BE2C (cell line): ENCODE measurements around the gene IGF2.
A peak's percentile ranks its signal among the peaks of the same experiment; 100 is the strongest.

Experiments
- DNase-seq: peaks from one replicate; pipeline ENCODE4 v3.0.0-alpha.2; 2020
- H3K27me3 ChIP-seq: fragments of 250-450 bp; sonication (Bioruptor Pico); 2 replicates; pipeline ENCODE4 v1.5.1; 2020; ENCODE audit warnings: mild to moderate bottlenecking
- H3K36me3 ChIP-seq: fragments of 250-450 bp; sonication (Bioruptor Pico); 2 replicates; pipeline ENCODE4 v1.5.1; 2020; ENCODE audit warnings: mild to moderate bottlenecking
- H3K4me1 ChIP-seq: fragments of 250-450 bp; sonication (Bioruptor Pico); 2 replicates; pipeline ENCODE4 v1.5.1; 2020
- H3K4me3 ChIP-seq: 2 replicates; pipeline ENCODE4 v1.5.1; 2011; ENCODE audit warnings: low read depth, low read length
- H3K9me3 ChIP-seq: fragments of 250-450 bp; sonication (Bioruptor Pico); 2 replicates; pipeline ENCODE4 v1.5.1; 2020
- TF ChIP-seq, protein P1 (sequence below): IDR thresholded peaks from 2 replicates; pipeline ENCODE4 v1.5.1; 2012; ENCODE audit warnings: mild to moderate bottlenecking, low read depth, low read length

IGF2 gene

DNA sequence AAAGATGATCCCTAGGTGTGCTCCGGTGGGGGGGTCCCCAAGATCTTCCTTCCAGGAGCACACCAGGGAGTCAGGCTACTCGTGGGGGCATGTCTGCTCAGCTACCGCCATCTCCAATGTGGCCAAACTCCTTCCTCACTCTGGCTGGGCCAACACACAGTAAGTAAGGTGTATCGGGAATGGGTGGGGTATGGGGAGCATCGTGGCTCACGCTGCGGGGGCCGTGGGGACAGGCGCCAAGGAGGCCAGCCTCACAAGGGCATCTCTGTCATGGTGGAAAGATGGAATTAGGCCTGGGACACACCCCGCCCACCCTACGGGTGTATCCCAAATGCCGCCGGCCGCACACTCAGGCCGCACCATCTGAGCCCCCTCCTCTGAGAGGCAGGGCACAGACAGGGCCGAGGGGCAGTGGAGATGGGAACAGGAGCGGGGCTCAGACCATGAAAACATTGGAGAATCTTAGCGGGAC lies 8.3 kb downstream of the IGF2 start:
- Histone ChIP-seq H3K27me3 (no peaks in the 10 kb centered on the region), H3K4me3 (no peak overlapping the region), H3K36me3 (peaks cover 60% of the 10 kb centered on the region), H3K4me1 (peaks cover 27% of the 10 kb centered on the region), H3K9me3 (no peaks in the 10 kb centered on the region)
- no peak for DNase-seq
- TF ChIP-seq, protein P1, sequence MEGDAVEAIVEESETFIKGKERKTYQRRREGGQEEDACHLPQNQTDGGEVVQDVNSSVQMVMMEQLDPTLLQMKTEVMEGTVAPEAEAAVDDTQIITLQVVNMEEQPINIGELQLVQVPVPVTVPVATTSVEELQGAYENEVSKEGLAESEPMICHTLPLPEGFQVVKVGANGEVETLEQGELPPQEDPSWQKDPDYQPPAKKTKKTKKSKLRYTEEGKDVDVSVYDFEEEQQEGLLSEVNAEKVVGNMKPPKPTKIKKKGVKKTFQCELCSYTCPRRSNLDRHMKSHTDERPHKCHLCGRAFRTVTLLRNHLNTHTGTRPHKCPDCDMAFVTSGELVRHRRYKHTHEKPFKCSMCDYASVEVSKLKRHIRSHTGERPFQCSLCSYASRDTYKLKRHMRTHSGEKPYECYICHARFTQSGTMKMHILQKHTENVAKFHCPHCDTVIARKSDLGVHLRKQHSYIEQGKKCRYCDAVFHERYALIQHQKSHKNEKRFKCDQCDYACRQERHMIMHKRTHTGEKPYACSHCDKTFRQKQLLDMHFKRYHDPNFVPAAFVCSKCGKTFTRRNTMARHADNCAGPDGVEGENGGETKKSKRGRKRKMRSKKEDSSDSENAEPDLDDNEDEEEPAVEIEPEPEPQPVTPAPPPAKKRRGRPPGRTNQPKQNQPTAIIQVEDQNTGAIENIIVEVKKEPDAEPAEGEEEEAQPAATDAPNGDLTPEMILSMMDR = no peak

DNA sequence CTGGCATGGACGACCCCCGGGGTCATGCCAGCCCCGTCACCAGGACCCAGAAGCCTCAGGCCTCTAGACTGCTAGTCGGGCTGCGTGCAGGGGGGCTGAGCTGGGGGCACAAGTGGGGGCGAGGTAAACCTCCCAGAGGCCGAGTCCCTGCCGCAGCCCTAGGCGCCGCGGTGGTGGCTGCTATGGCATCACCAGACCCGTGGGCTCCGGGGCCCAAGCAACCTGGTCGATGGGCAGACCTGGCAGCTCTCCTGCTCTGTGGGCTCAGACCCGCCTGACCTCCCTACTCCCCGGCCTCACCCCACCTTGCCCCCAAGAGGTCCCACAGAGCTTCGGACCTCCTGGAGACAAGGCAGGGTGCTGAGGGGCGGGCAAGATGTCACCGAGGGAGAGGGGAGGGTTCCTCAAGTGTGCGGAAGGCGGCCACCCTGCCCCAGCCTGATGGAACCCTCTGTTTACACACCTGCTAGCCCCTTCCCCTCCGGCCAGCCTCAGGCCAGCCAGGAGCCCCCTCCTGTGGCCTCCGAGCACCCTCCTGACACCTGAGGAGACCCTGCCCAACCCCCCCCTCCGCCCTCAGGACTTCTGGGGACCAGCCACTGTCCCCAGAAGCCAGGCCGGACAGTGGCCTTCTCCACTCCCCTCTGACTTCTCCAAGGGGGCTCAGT lies 9.4 kb downstream of the IGF2 start:
- DNase-seq = no peak
- H3K4me3 ChIP-seq = no peak overlapping the region
- peaks cover 27% of the 10 kb centered on the region for H3K4me1 ChIP-seq
- no peaks in the 10 kb centered on the region for H3K9me3 ChIP-seq
- TF ChIP-seq, protein P1 = no peak
- H3K36me3 ChIP-seq = peaks cover 49% of the 10 kb centered on the region
- no peaks in the 10 kb centered on the region for H3K27me3 ChIP-seq

DNA sequence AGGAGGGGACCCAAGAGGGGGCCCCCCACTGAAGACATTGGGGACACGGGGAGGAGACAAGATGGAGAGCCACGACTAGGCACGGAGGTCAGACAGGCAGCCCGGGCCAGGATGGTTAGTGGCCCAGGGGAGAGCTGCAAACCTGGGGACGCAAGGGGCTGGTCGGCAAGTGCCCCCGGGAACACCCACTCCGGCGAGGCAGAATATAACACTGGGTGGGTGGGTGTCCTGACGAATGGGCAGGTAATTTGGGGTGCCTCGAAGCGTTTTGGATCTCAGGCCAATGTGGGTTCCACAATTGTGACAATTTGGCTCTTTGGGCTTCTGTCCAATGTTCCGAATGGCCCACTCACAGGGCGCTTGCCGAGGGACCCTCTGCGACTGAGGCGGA lies 9.9 kb downstream of the IGF2 start:
- Histone ChIP-seq H3K36me3 (peaks cover 44% of the 10 kb centered on the region), H3K9me3 (no peaks in the 10 kb centered on the region), H3K27me3 (no peaks in the 10 kb centered on the region), H3K4me1 (peaks cover 27% of the 10 kb centered on the region), H3K4me3 (no peak overlapping the region)
- DNase-seq = no peak
- TF ChIP-seq, protein P1 = no peak

DNA sequence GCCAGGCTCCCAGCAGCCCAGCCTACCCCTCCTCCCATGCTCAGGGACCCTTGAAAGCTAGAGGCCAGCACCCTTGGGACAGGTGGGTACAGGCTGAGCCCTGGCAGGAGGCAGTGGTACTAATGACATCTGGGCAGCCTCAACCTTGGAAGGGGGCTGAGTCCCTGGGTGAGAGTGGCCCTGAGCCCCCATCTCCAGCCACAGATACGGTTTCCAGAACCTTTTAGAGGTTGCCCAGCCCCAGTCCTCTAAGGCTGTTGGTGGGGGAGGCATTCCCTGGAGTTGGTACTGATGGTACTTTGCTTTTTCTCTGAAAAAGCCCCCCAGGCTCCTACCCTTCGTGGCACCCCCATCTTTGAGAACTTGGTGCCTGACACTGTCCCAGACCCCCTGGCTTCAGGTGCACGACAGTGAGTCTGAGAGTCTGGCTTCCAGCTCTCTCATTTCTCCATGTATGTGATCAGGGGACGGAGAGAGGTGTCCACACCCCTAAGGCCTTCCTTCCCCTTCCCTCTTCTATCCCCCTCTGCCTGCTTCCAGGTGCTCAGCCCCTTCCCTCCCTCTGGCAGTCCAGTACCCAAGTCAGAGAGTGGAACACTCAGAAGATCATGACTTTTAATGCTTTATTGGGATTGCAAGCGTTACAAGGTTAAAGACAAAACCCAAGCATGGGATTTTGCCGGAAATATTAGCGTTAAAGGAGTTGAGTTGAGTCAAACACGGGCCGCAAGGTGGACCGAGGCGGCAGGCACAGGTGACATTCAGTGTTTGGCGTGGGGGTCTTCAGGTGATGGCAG lies 10.5 kb downstream of the IGF2 start:
- Histone ChIP-seq H3K36me3 (peaks cover 38% of the 10 kb centered on the region), H3K9me3 (no peaks in the 10 kb centered on the region), H3K4me1 (peaks cover 27% of the 10 kb centered on the region), H3K4me3 (no peak overlapping the region), H3K27me3 (no peaks in the 10 kb centered on the region)
- TF ChIP-seq, protein P1 = no peak
- DNase-seq = no peak

DNA sequence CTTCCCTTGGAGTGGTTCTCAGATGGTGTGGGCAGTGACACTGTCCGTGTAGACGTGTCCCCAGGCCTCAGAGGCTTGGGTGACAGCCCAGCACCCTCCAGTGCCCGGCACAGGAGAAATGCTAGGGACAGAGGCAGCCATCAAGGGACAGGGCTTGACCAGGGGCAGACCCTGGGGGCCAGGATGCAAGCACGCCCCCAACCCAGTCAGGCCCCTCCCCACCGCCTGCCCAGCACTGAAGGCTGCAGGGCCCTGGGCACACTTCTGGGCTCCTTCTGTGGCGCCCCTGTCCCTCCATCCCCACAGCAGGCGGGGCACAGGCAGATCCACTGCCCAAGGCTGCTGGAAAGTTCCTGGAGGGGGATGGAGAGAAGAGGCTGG lies 11.1 kb downstream of the IGF2 start:
- DNase-seq = peak; percentile 76
- H3K36me3 ChIP-seq = peaks cover 32% of the 10 kb centered on the region
- TF ChIP-seq, protein P1 = no peak
- H3K4me3 ChIP-seq = no peak overlapping the region
- H3K4me1 ChIP-seq = peaks cover 22% of the 10 kb centered on the region
- H3K27me3 ChIP-seq = no peaks in the 10 kb centered on the region
- no peaks in the 10 kb centered on the region for H3K9me3 ChIP-seq

DNA sequence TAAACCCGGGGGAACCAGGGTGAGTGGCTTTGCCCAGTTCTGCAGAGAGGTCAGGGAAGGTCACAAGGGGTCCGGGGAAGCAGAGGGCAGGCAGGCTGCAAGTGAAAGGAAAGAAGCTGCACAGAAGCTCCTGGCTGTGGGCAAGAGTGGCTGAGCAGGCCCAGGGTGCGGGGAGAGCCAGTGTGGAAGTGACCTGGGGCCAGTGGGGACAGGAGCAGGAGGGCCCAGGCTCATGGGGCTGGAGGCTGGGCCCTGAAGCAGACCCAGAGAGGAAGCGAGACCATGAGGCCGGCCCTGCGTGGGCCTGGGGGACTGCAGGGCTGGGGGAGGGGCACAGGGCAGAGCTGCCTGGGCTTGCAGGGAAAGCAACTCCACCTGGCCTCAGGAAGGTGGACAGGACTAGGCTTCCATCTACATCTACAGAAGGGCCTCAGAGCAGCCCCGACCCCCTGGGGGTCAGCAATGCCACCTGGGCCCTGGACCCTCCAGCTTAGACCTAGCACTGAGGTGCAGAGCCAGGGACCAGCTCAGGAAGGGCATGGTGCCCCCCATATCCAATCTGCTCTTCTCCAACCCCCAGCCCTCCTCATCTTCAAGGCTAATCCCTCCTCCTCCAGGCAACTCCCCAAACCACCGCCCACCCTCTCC lies 11.6 kb downstream of the IGF2 start:
- H3K4me3 ChIP-seq = no peak overlapping the region
- H3K4me1 ChIP-seq = peaks cover 22% of the 10 kb centered on the region
- H3K9me3 ChIP-seq = no peaks in the 10 kb centered on the region
- TF ChIP-seq, protein P1 = no peak
- peaks cover 27% of the 10 kb centered on the region for H3K36me3 ChIP-seq
- DNase-seq = no peak
- H3K27me3 ChIP-seq = no peaks in the 10 kb centered on the region
